SK-N-SH (cell line): ENCODE data around the gene KRT40.

Experiments
- NRF1 ChIP-seq: IDR thresholded peaks from 2 replicates; pipeline ENCODE4 v1.6.1; 2012; ENCODE audit warnings: low read depth, mild to moderate bottlenecking, low read length
- SMC3 ChIP-seq: IDR thresholded peaks from 2 replicates; pipeline ENCODE4 v1.6.1; 2012; ENCODE audit warnings: low read depth, low read length, improper control_type of control experiment

- TF ChIP-seq NRF1 (no peak), SMC3 (no peak)
These were observed 30.2 kb downstream of the KRT40 start for GRCh38 chr17:40953881-40954280.
